Measurements from ENCODE around the gene TINAGL1.

Gene TINAGL1

GRCh38 chr1:31564606-31564989 is 11.7 kb upstream of the TINAGL1 start:
- peak in 1 of 10 donors; percentile 66 for DNase-seq
- intact Hi-C loops (cut with DNase I), result loop anchor here (1.0 to 2.0 kb wide), 3 partner anchors 30 to 224 kb away; no protein-coding TSS in a partner anchor

GRCh38 chr1:31567956-31568570 is 8.3 kb upstream of the TINAGL1 start:
- peak in 1 of 10 donors; percentile 26 for DNase-seq
- intact Hi-C loops (cut with DNase I), result no loop called here

- peak in 1 of 10 donors; percentile 21 for DNase-seq
- intact Hi-C loops (cut with DNase I), result no loop called here
Observed at GRCh38 chr1:31568895-31569595, 7.3 kb upstream of the TINAGL1 start.

GRCh38 chr1:31569596-31570173 is 6.6 kb upstream of the TINAGL1 start:
- intact Hi-C loops (cut with DNase I), result no loop called here
- DNase-seq, result peak in 1 of 10 donors; percentile 19

GRCh38 chr1:31570228-31570627 is 6.1 kb upstream of the TINAGL1 start:
- DNase-seq, result peak in 1 of 10 donors; percentile 43
- intact Hi-C loops (cut with DNase I), result no loop called here

- DNase-seq, result no peak
- intact Hi-C loops (cut with DNase I), result no loop called here
Observed at GRCh38 chr1:31570906-31571305, 5.4 kb upstream of the TINAGL1 start.

DNA sequence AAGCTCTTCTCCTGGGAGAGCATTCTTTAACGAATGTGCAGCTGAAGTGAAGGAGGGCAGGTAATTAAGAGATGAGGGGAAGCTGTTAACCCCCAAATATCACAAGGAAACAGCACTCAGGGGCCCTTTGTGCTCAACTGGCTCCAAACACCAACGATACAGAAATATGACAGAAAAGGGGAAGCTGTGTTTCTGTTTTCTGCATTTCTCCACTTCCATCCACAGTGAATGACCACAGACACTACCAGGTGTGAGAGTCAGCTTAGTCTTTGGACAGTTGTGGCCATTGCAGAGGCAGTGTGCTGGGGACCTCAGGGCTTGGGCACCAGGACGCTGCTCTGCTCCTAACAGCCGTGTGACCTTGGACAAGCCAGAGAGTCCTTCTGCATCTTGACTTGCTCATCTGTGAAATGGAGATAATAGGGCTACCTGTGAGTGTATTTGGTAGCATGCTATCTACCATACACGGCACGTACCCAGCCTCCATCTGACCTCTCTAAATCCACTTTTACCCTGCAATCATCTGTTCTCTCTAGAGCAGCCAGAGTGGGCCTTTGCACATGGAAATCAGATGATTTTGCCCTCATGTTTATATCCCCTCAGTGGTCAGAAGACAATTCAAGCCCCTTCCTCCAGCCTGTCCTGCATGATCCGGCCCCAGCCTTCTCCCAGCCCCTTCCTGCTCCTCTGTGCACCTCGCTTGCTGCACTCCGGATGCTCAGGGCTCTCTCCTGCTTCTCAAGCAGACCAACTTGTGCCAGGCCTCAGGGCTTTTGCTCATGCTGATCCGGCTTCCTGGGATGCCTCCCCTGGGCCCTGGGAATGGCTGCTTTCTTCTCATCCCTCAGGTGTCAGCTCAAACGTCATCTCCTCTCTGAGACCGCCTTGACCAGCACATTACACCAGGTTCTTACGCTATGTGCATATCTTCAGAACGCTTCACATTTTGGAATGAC is 4.7 kb upstream of the TINAGL1 start:
- intact Hi-C loops (cut with DNase I), result no loop called here
- DNase-seq, result peak in 1 of 10 donors; percentile 55

DNA sequence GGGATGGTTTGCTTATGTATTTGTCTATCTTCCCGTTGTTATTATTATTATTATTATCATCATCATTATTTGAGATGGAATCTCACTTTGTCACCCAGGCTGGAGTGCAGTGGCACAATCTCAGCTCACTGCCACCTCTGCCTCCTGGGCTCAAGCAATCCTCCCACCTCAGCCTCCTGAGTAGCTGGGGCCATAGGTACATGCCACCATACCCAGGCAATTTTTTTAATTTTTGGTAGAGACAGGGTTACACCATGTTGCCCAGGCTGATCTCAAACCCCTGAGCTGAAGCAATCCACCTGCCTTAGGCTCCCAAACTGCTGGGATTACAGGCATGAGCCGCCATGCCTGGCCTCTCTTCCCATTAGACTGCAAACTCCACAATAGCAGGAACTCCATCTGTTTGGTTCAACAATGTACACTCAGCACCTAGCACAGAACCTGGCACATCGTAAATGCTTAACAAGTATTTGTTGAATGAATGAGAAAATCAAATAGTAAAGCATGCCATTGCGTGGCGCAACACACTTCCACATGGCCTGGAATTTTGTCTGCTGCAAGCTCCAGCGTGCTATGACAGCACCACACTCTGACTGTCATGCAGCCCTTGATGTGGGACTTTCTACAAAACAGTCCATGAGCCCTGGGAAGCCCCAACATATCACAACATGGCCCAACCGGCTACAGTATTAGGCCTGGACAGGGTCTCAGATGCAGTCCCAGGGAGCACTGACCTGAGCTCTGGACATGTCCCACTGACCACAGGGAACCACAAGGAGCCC is 3.8 kb upstream of the TINAGL1 start:
- DNase-seq, result peak in 1 of 10 donors; percentile 51
- intact Hi-C loops (cut with DNase I), result no loop called here

DNA sequence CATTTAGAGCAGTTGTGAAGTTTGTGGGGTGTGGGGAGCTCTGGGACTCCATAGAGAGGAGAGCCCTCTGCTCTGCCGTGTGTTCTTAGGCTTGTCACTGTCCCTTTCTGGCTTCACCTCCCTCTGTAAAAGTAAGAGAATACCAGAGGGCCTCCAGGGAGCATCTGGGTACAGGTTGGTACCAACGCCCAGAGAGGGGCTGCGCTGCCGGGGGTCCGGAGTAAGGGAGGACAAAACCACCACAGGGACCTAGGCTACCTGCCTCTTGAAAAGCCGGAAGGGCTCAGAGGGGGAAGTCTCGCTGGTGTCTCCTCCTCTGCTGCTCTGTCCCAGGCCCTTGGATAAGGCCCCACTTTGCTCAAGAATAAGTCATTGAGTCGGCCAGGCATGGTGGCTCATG is 3.1 kb upstream of the TINAGL1 start:
- intact Hi-C loops (cut with DNase I), result no loop called here

DNA sequence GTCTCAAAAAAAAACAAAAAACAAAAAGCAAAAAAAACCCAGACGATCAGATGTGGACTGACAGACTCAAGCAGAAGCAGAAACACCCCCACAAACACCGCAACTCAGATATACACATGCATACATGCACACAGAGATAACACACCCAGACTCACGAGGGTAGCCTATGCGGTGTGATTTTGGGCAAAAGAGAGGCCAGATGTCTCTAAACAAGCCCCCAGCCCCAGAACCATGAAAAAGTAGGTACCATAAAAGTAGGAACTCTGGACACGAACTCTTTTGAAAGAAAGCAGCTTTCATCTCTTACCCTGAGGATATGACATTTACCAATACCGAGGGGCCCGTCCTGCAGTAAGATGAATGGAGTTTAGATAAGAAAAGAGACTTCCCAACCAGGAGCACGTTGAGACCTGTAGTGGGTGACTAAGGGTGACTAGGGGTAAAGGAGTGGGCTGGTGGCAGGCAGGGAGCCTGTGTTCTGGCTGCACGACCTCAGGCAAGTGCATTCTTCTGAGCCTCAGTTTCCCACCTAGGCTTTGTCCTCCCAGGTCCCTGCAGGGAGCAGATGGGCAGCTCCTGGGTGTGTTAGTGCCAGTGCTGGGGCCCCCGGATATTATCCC is 1.5 kb upstream of the TINAGL1 start:
- no peak for DNase-seq
- intact Hi-C loops (cut with DNase I), result no loop called here

More for the DNA sequence above, 3.1 kb upstream of the TINAGL1 start:
- peak in 1 of 10 donors; percentile 70 for DNase-seq

- DNase-seq, result peak in 1 of 10 donors; percentile 62
- intact Hi-C loops (cut with DNase I), result no loop called here
Observed at GRCh38 chr1:31575369-31576140, 760 bp upstream of the TINAGL1 start.

DNA sequence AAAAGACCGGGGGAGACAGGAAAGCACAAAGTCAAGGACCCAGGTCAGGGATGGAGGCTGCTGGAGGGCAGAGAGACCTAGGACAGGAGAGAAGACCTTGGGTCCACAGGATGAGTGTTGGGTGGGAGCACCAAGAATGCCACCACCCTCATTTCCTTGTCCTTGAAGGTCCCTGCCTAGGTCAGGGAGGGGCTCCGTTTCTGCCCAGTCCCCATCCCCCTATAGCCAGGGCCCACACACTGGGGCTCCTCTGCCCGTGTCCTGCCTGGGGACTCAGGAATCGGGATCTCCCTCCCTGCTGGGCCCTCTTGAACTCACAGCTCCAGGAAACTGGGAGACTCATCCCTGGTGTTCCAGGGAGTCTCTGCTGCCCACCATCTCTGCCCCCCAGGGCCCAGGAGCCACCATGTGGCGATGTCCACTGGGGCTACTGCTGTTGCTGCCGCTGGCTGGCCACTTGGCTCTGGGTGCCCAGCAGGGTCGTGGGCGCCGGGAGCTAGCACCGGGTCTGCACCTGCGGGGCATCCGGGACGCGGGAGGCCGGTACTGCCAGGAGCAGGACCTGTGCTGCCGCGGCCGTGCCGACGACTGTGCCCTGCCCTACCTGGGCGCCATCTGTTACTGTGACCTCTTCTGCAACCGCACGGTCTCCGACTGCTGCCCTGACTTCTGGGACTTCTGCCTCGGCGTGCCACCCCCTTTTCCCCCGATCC is 584 bp downstream of the TINAGL1 start:
- peak in 1 of 10 donors; percentile 72 for DNase-seq
- intact Hi-C loops (cut with DNase I), result no loop called here

DNA sequence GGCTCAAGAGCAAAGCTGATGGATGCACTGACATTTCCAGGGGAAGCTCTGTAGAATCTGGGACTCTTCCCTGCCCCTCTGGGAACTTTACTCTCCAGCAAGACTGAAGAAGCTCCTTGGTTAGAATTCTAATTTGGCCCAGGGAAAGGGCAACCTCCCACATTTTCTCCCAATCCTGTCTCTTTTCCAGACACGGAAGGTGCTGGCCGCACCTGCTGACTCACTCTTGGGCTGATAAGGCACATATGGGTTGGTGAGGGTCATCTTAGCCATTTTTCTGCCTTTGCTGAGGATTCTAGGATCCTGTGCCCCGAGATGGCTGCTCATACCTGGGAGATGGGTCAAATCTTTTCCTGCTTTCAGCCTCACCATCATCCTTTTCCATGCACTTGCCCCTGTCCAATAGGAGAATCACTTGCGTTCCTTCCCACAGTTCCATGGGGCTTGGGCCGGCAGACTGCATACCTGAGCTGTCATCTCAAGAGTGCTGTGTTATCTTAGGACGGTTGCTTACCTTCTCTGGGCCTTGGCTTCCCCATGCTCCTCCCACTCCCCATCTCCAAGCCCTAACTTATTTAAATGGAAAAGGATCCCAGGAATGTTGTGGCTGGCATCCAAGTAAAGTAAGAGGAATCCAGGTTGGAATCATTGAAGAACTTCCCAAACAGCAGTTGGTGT is 1.3 kb downstream of the TINAGL1 start:
- intact Hi-C loops (cut with DNase I), result no loop called here
- peak in 1 of 10 donors; percentile 68 for DNase-seq

- intact Hi-C loops (cut with DNase I), result no loop called here
- DNase-seq, result peak in 1 of 10 donors; percentile 55
Observed at GRCh38 chr1:31579374-31579773, 3.1 kb downstream of the TINAGL1 start.

DNA sequence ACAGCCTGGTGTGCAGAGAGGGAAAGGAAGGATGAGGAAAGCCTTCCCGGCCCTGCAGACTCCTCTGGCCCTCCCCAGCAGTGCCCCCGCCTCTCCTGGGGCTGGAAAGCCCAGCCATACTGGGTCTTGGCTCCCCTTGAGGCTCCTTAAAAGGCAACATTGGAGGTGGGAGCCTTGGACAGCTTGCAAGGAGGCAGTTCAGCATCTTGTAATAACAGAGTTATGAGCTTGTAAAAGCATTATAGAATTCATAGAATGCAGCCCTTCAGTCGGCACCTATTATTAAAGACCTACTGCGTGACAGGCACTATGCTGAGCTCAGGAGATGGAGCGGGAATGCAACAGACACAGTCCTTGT is 4.2 kb downstream of the TINAGL1 start:
- DNase-seq, result no peak
- intact Hi-C loops (cut with DNase I), result no loop called here

DNA sequence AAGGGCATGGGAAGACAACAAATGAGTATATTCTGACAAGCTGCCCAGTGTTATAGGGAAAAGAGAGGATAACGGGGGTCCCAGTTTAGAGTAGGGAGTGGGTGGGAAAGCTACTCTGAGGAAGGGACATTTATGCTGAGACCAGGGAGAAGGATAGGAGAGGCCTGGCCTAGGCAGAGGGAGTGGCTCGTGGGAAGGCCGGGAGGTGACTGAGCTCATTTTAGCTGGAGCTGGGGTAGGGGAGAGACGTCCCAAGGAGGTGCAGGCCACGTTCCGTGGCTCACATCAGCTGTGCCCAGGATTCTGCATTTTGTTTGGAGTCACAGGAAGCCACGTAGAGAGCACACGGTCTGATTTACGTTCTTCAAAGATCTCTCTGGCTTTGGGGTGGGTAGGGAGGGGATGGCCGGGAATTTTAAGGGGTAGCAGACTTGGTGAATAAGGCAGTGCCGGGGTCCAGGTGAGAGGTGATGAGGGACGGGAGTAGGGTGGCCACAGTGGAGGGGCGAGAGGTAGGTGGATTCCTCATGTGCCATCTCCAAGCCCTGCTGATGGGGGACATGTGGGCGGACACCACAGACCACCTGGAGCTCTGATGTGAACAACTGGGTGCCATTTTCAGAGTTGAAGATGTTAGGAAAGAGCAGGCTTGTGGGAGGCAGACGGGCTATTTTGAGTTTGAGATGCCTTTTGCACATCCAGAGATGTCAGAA is 4.7 kb downstream of the TINAGL1 start:
- peak in 1 of 10 donors; percentile 57 for DNase-seq

More for the DNA sequence above, 4.7 kb downstream of the TINAGL1 start:
- intact Hi-C loops (cut with DNase I), result no loop called here
